OCI-LY7 (cell line): ENCODE results near the gene TMEM181. TPM values are rescaled to one million over a fixed set of nuclear protein-coding genes. Genes with fewer than 3 reads are reported as not detected.

Experiments
- BruUV-seq: library from RNA; stranded (reverse); fragments of 400-500 nt; replicated peaks from 2 replicates; lab custom pipeline; 2021; lab: Mats Ljungman, UMichigan
- CTCF ChIA-PET: fragments of 300-600 bp; sonication (Branson Sonifier 250); formaldehyde crosslinking; loops from one replicate; lab custom pipeline; 2022; ENCODE audit warnings: antibody characterized with exemption; ENCODE audit not compliant: unreplicated experiment; lab: Charles Lee
- POLR2A ChIA-PET: fragments of 300-600 bp; sonication (Branson Sonifier 250); formaldehyde crosslinking; loops from one replicate; lab custom pipeline; 2022; ENCODE audit warnings: antibody characterized with exemption; lab: Charles Lee
- DNase-seq: peaks from one replicate; pipeline ENCODE4 v3.0.0-alpha.2; 2015; ENCODE audit warnings: low spot score
- H2AFZ ChIP-seq: fragments of 200-600 bp; sonication (generic), shearing (Covaris generic); 2 replicates; pipeline ENCODE4 v1.6.1; 2014; ENCODE audit warnings: mild to moderate bottlenecking, antibody characterized with exemption, low read length, moderate library complexity
- H3K27ac ChIP-seq: fragments of 200-600 bp; sonication (generic); 2 replicates; pipeline ENCODE4 v1.5.1; 2014; ENCODE audit warnings: mixed run types, low read depth, mild to moderate bottlenecking, moderate library complexity, low read length, inconsistent platforms; ENCODE audit not compliant: poor library complexity, severe bottlenecking
- H3K36me3 ChIP-seq: fragments of 200-600 bp; sonication (generic); 2 replicates; pipeline ENCODE4 v1.6.1; 2014; ENCODE audit warnings: mild to moderate bottlenecking, antibody characterized with exemption, low read length, moderate library complexity, mixed read lengths; ENCODE audit not compliant: insufficient read depth
- H3K4me1 ChIP-seq: fragments of 200-600 bp; sonication (generic); 2 replicates; pipeline ENCODE4 v1.5.1; 2014; ENCODE audit warnings: mild to moderate bottlenecking, low read length; ENCODE audit not compliant: insufficient read depth, poor library complexity, severe bottlenecking
- H3K4me2 ChIP-seq: fragments of 200-600 bp; sonication (generic); 2 replicates; pipeline ENCODE4 v1.6.1; 2014; ENCODE audit warnings: mild to moderate bottlenecking, low read length
- H3K4me3 ChIP-seq: fragments of 200-600 bp; sonication (generic); 2 replicates; pipeline ENCODE4 v1.5.1; 2014; ENCODE audit warnings: mild to moderate bottlenecking, low read depth, low read length; ENCODE audit not compliant: poor library complexity, severe bottlenecking
- H3K79me2 ChIP-seq: fragments of 200-600 bp; sonication (generic); 2 replicates; pipeline ENCODE4 v1.6.1; 2016; ENCODE audit warnings: low read depth, mild to moderate bottlenecking, low read length, moderate library complexity, mixed read lengths; ENCODE audit not compliant: insufficient read depth
- H3K9me2 ChIP-seq: fragments of 200-600 bp; sonication (generic); 2 replicates; pipeline ENCODE4 v1.6.1; 2016; ENCODE audit warnings: mild to moderate bottlenecking, low read length, mixed read lengths; ENCODE audit not compliant: insufficient read depth
- H3K9me3 ChIP-seq: fragments of 200-600 bp; sonication (generic); 2 replicates; pipeline ENCODE4 v1.6.1; 2014; ENCODE audit warnings: mild to moderate bottlenecking, mixed run types, low read length, mixed read lengths
- H4K20me1 ChIP-seq: fragments of 200-600 bp; sonication (generic); 2 replicates; pipeline ENCODE4 v1.6.1; 2014; ENCODE audit warnings: mild to moderate bottlenecking, antibody characterized with exemption, low read length, moderate library complexity, mixed read lengths; ENCODE audit not compliant: insufficient read depth
- CTCF ChIP-seq: fragments of 200-600 bp; sonication (generic); conservative IDR thresholded peaks from 2 replicates; pipeline ENCODE4 v1.5.1; 2014; ENCODE audit warnings: mild to moderate bottlenecking, antibody characterized with exemption, low read length, moderate library complexity, mixed read lengths
- EZH2phosphoT487 ChIP-seq: fragments of 200-600 bp; sonication (generic); IDR thresholded peaks from 2 replicates; pipeline ENCODE4 v1.6.1; 2018; ENCODE audit warnings: low read depth, borderline replicate concordance, mild to moderate bottlenecking, mixed run types, antibody characterized with exemption, low read length, moderate library complexity, mixed read lengths
- intact Hi-C: fragments of 100-400 bp; cut with micrococcal nuclease; formaldehyde crosslinking; loops from one replicate; pipeline ENCODE4 v1.10.0; 2022; ENCODE audit not compliant: unreplicated experiment
- microRNA-seq: library from miRNA; unstranded; fragments of <30 nt; microRNA quantifications from one replicate; pipeline ENCODE4 v1.2.0, GENCODE V29; 2022; ENCODE audit warnings: borderline replicate concordance
- small RNA-seq: library from RNA; depleted of rRNA; stranded (forward); fragments of <200 nt; gene quantifications from one replicate; pipeline ENCODE3, GENCODE V24; 2014
- total RNA-seq, 2 experiments: library from RNA; depleted of rRNA in 1 of 2; stranded (reverse); fragments of >200 nt in 1 of 2; shearing (Covaris generic) in 1 of 2; gene quantifications; 2 replicates each; pipeline ENCODE4 v1.2.3, GENCODE V29; 2014 to 2022

Gene TMEM181
- total RNA-seq, 2 experiments from 2014 or later: 8.0 to 12.5 TPM

- Histone ChIP-seq H3K36me3 (no peaks in the 10 kb centered on the region), H3K4me2 (no peak overlapping the region), H3K4me3 (no peak overlapping the region), H3K4me1 (no peaks in the 10 kb centered on the region), H3K9me3 (no peaks in the 10 kb centered on the region), H3K27ac (no peak overlapping the region), H3K9me2 (no peaks in the 10 kb centered on the region), H4K20me1 (no peaks in the 10 kb centered on the region), H3K79me2 (no peaks in the 10 kb centered on the region), H2AFZ (no peak overlapping the region)
- intact Hi-C loops: no loop called here
- TF ChIP-seq EZH2phosphoT487 (no peak), CTCF (no peak)
- DNase-seq: no peak
- ChIA-PET CTCF (no interaction called here), POLR2A (interaction anchor here (0.7 kb wide), 1 partner anchor 26 kb away, joined by 4 read pairs; no protein-coding TSS in a partner anchor)
- BruUV-seq: no TSS peak
Observed at GRCh38 chr6:158684745-158685324, 124.9 kb downstream of the TMEM181 start.

Small RNA genes lying within 50 kb of the gene (microRNA-seq; reads per million reads assigned to microRNA genes)
- gene MIR7161: not detected

Small RNA genes lying within 50 kb of the gene (small RNA-seq; reads per million reads assigned to genes)
- not detected for gene MIR7161

Other genes starting within 250 kb of the TMEM181 start
- 63.7 and 64.8 TPM in 2 replicates for gene TULP4, start 247.6 kb upstream of the TMEM181 start, total RNA-seq (2014; rRNA removed; shearing (Covaris generic))
- gene TULP4, start 247.6 kb upstream of the TMEM181 start, total RNA-seq (2022): 51.4 and 62.1 TPM in 2 replicates
- gene DYNLT1, start 84.7 kb downstream of the TMEM181 start, total RNA-seq (2014; rRNA removed; shearing (Covaris generic)): 23.9 and 29.3 TPM in 2 replicates
- gene DYNLT1, start 84.7 kb downstream of the TMEM181 start, total RNA-seq (2022): 45.8 and 49.2 TPM in 2 replicates
- 0.32 TPM in 1 of 2 replicates, not detected in the other for gene SYTL3, start 90.0 kb downstream of the TMEM181 start, total RNA-seq (2014; rRNA removed; shearing (Covaris generic))
- 0.89 TPM in 2 replicates for gene SYTL3, start 90.0 kb downstream of the TMEM181 start, total RNA-seq (2022)